Lung (tissue), 12 donors: Measurements from ENCODE around the gene DDA1. TPM values are rescaled to one million over a fixed set of nuclear protein-coding genes. Genes with fewer than 3 reads are reported as not detected.

ENCODE experiments used
- ATAC-seq: fragments of 200-7000 bp; cut with Tn5 transposase; one replicate; pipeline ENCODE4 v1.9.1; 2020; ENCODE audit warnings: moderate number of reproducible peaks; ENCODE audit not compliant: insufficient read depth, low FRiP score
- DNase-seq, 3 donors: peaks; one replicate each; pipeline ENCODE4 v3.0.0-alpha.2; 2013 to 2017
- H3K27ac ChIP-seq, 2 donors: one replicate each; pipeline ENCODE4 v1.5.1; 2013; ENCODE audit warnings: mild to moderate bottlenecking in 2 of 2, moderate library complexity in 2 of 2, control low read depth in 1 of 2, inconsistent platforms in 1 of 2, low read depth in 1 of 2, low read length in 1 of 2
- H3K27me3 ChIP-seq, 3 donors: one replicate each; pipeline ENCODE4 v1.5.1; 2013; ENCODE audit warnings: low read length in 2 of 3; ENCODE audit not compliant: control insufficient read depth in 3 of 3, insufficient read depth in 3 of 3
- H3K36me3 ChIP-seq, 4 donors: one replicate each; pipeline ENCODE4 v1.5.1; 2013; ENCODE audit warnings: low read length in 4 of 4, mild to moderate bottlenecking in 1 of 4, moderate library complexity in 1 of 4; ENCODE audit not compliant: control insufficient read depth in 4 of 4, insufficient read depth in 4 of 4
- H3K4me1 ChIP-seq, 5 donors: one replicate each; pipeline ENCODE4 v1.5.1; 2013; ENCODE audit warnings: low read length in 5 of 5, mild to moderate bottlenecking in 2 of 5, moderate library complexity in 1 of 5; ENCODE audit not compliant: control insufficient read depth in 5 of 5, insufficient read depth in 5 of 5
- H3K4me3 ChIP-seq: one replicate; pipeline ENCODE4 v1.5.1; 2013; ENCODE audit warnings: mild to moderate bottlenecking, control low read depth, moderate library complexity
- H3K9ac ChIP-seq, 2 donors: one replicate each; pipeline ENCODE4 v1.5.1; 2013; ENCODE audit warnings: low read length in 2 of 2, control low read depth in 1 of 2; ENCODE audit not compliant: insufficient read depth in 1 of 2
- H3K9me3 ChIP-seq, 4 donors: one replicate each; pipeline ENCODE4 v1.5.1; 2013; ENCODE audit warnings: low read length in 3 of 4, mild to moderate bottlenecking in 1 of 4, moderate library complexity in 1 of 4; ENCODE audit not compliant: control insufficient read depth in 4 of 4, insufficient read depth in 3 of 4
- WGBS, 2 donors: extraction: QIAGEN DNeasy Blood & Tissue Kit; methylation state at CpG; one replicate each; pipeline ENCODE4 v1.1.7; 2013; 5-methylcytosine and 5-hydroxymethylcytosine counted together
- polyA plus RNA-seq, 2 donors: library from polyadenylated mRNA; stranded (reverse); fragments of 200-250 nt; gene quantifications; one replicate each; pipeline ENCODE4 v1.2.1, GENCODE V29; 2013
- total RNA-seq, 2 donors: library from RNA; depleted of rRNA in 1 of 2; stranded (reverse); fragments of >200 nt in 1 of 2; gene quantifications; one replicate each; pipeline ENCODE4 v1.2.1, GENCODE V29; 2014 to 2021
- TF ChIP-seq, protein P1 (sequence below): IDR thresholded peaks from 2 replicates; pipeline ENCODE4 v1.5.1; 2012; ENCODE audit warnings: mild to moderate bottlenecking; ENCODE audit errors: control extremely low read depth, extremely low read depth
- donor health status: control.
- donor health status: control.
- donor health status: Bipolar disorder and iron deficiency.
- donor health status: healthy.
- donor health status: DM: yes; HTN: yes; CAD: no.

The DDA1 gene
- total and polyA plus RNA-seq, 4 donors = 16.1 to 66.5 (median 50.5) TPM

- 94 to 95% methylated on average over 7 of the region's 7 CpGs for WGBS, 2 donors
- H3K27ac ChIP-seq = no peak overlapping the region
- DNase-seq = no peak
Measured at GRCh38 chr19:17266026-17266425, 43.3 kb upstream of the DDA1 start.

DNA sequence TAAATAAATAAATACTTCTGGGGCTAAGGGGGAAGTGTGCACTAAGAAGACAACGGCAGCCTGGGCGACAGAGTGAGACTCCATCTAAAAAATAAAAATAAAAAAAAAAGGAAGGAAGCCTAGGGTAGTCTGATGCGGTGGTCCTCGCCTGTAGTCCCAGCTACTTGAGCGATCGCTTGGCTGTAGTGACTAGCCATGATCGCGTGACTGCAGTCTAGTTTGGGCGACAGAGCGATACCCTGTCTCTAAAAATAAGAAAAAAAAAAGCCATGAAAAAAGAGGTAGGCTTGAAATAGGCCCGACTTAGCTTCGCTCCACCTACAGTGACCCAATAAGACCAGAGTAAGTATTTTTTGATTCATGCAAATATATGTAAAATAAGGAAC is 42.8 kb upstream of the DDA1 start:
- Histone ChIP-seq H3K27me3 (no peaks in the 10 kb centered on the region), H3K4me1 (peaks cover 0 to 6% (median 0%) of the 10 kb centered on the region in 5 donors), H3K9me3 (no peaks in the 10 kb centered on the region), H3K9ac (no peak overlapping the region), H3K36me3 (peaks cover 3 to 13% (median 8%) of the 10 kb centered on the region in 4 donors), H3K4me3 (no peak overlapping the region), H3K27ac (no peak overlapping the region)
- TF ChIP-seq, protein P1, sequence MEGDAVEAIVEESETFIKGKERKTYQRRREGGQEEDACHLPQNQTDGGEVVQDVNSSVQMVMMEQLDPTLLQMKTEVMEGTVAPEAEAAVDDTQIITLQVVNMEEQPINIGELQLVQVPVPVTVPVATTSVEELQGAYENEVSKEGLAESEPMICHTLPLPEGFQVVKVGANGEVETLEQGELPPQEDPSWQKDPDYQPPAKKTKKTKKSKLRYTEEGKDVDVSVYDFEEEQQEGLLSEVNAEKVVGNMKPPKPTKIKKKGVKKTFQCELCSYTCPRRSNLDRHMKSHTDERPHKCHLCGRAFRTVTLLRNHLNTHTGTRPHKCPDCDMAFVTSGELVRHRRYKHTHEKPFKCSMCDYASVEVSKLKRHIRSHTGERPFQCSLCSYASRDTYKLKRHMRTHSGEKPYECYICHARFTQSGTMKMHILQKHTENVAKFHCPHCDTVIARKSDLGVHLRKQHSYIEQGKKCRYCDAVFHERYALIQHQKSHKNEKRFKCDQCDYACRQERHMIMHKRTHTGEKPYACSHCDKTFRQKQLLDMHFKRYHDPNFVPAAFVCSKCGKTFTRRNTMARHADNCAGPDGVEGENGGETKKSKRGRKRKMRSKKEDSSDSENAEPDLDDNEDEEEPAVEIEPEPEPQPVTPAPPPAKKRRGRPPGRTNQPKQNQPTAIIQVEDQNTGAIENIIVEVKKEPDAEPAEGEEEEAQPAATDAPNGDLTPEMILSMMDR = no peak
- ATAC-seq = no peak
- 57 to 62% methylated on average over 12 of the region's 12 CpGs for WGBS, 2 donors
- DNase-seq = no peak

More at GRCh38 chr19:17266026-17266425, 43.3 kb upstream of the DDA1 start:
- Histone ChIP-seq H3K4me3 (no peak overlapping the region), H3K36me3 (peaks cover 3 to 10% (median 3%) of the 10 kb centered on the region in 4 donors), H3K9me3 (no peaks in the 10 kb centered on the region), H3K4me1 (peaks cover 0 to 6% (median 0%) of the 10 kb centered on the region in 5 donors), H3K9ac (no peak overlapping the region), H3K27me3 (no peaks in the 10 kb centered on the region)
- no peak for ATAC-seq
- TF ChIP-seq, protein P1 = no peak

DNA sequence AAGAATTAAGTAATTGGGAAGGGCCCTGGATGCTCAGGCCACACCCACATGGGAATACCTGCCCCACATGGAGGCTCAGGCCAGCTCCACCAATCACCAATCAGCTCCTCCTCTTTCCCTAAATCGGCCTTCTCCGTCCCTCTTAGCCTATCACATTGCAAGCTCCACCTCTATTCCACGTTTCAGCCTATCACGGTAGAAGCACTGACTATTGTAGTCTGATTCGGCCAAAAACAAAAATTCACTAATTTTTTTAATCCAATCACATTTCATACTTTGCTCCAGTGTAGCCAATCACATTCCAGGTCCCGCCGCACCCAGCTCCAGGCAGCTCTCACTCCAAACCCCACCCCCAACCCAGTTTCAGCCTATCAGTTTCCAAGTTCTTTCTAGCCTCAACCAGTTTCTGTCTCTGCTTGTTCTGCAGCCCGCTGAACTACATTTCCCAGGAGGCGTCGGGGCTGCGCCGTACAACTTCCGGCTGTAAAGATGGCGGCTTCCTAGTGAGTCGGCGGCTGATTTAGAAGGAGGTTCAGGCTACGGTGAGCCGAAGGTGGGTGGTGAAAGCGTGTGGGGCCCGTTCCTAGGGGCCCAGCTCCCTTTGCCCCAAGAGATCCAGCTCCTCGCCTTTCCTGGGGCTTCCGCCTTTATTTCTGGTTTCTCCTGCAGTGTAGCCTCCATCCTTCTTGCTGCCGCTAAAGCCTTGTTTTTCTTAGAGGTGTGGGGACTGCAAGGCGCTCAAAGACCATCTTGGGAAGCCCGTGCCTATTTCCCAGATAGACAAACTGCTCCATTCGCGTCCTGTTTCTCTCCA is 42.2 kb upstream of the DDA1 start, which contains the start of gene BABAM1:
Gene BABAM1, plus strand, starts transcription at position 469 of the 814 bp plus-strand sequence. CDS start 1,364 bp downstream, outside the sequence.
- no peaks in the 10 kb centered on the region for H3K9me3 ChIP-seq
- H3K9ac ChIP-seq = peak within 1 kb of the TSS; percentile 65 to 78
- peak; percentile 96 for ATAC-seq
- peak; percentile 98 to 99 (median 99) for DNase-seq
- peaks cover 3 to 14% (median 11%) of the 10 kb centered on the region in 4 donors for H3K36me3 ChIP-seq
- peak within 1 kb of the TSS; percentile 88 for H3K4me3 ChIP-seq
- WGBS, 2 donors = 0 to 1% methylated on average over 27 of the region's 27 CpGs
- H3K4me1 ChIP-seq = peaks cover 0 to 6% (median 0%) of the 10 kb centered on the region in 5 donors
- TF ChIP-seq, protein P1 = no peak
- no peaks in the 10 kb centered on the region for H3K27me3 ChIP-seq
- H3K27ac ChIP-seq = peak within 1 kb of the TSS; percentile 76 to 81
